GM12878 (cell line): Measurements from ENCODE around the gene LDLRAP1.

Source experiments
- BRCA1 ChIP-seq: IDR thresholded peaks from 2 replicates; pipeline ENCODE4 v1.6.1; 2011; ENCODE audit warnings: low read depth, low read length, improper control_type of control experiment
- GABPA ChIP-seq: IDR thresholded peaks from 2 replicates; pipeline ENCODE4 v1.6.1; 2014; ENCODE audit warnings: antibody characterized with exemption, low read depth, mild to moderate bottlenecking, inconsistent platforms
- POLR2AphosphoS2 ChIP-seq: IDR thresholded peaks from 2 replicates; pipeline ENCODE4 v1.6.1; 2011; ENCODE audit warnings: low read depth, mild to moderate bottlenecking, low read length, improper control_type of control experiment, moderate library complexity
- POLR2AphosphoS5 ChIP-seq: IDR thresholded peaks from 2 replicates; pipeline ENCODE4 v1.6.1; 2011; ENCODE audit warnings: mild to moderate bottlenecking, low read length, inconsistent platforms
- ZNF384 ChIP-seq: IDR thresholded peaks from 2 replicates; pipeline ENCODE4 v1.6.1; 2012; ENCODE audit warnings: low read depth, mild to moderate bottlenecking, low read length, improper control_type of control experiment, borderline replicate concordance
- TF ChIP-seq, protein P1 (sequence below): fragments of 450-650 bp; IDR thresholded peaks from 2 replicates; pipeline ENCODE4 v1.6.1; 2017; ENCODE audit warnings: antibody characterized with exemption, mild to moderate bottlenecking, moderate library complexity

DNA sequence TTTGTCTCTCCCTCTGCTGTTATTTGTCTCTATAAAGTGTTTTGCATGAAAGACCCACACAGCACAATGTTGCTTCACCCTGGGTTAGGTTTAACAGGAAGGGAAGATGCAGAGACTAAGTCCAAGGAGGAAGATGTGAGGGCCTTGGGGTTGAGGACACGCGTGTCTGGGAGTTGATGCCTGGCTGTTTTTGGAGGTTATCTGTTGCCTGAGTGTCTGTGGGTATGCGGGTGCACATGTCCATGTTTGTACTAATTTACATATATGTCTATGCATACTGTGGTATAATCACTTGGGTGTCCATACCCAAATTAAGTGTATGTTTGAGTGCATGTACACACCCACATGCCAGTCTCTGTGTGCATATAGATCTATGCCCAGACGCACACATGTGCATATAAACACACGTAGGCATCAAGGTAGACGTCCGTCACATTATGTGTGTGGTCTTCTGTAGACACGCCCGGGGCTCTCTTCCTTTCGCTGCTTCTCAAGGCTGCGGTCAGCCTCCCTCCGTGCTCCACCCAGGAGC lies 72.2 kb downstream of the LDLRAP1 start:
- no peak for TF ChIP-seq POLR2AphosphoS2
- no peak for TF ChIP-seq GABPA
- TF ChIP-seq BRCA1 = no peak
- no peak for TF ChIP-seq POLR2AphosphoS5
- no peak for TF ChIP-seq ZNF384
- TF ChIP-seq, protein P1, sequence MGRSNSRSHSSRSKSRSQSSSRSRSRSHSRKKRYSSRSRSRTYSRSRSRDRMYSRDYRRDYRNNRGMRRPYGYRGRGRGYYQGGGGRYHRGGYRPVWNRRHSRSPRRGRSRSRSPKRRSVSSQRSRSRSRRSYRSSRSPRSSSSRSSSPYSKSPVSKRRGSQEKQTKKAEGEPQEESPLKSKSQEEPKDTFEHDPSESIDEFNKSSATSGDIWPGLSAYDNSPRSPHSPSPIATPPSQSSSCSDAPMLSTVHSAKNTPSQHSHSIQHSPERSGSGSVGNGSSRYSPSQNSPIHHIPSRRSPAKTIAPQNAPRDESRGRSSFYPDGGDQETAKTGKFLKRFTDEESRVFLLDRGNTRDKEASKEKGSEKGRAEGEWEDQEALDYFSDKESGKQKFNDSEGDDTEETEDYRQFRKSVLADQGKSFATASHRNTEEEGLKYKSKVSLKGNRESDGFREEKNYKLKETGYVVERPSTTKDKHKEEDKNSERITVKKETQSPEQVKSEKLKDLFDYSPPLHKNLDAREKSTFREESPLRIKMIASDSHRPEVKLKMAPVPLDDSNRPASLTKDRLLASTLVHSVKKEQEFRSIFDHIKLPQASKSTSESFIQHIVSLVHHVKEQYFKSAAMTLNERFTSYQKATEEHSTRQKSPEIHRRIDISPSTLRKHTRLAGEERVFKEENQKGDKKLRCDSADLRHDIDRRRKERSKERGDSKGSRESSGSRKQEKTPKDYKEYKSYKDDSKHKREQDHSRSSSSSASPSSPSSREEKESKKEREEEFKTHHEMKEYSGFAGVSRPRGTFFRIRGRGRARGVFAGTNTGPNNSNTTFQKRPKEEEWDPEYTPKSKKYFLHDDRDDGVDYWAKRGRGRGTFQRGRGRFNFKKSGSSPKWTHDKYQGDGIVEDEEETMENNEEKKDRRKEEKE = no peak
